GM19025 (cell line): Measurements from ENCODE around the gene CNN1.
"Not testable (repeated sequence)": the region's sequence is repeated elsewhere in the genome, so short reads cannot be mapped to it uniquely, and the experiment has no call there.

Experiments used
- ATAC-seq: cut with Tn5 transposase; IDR thresholded peaks from one replicate; pipeline ENCODE4 v1.9.1; 2021; ENCODE audit warnings: mild to moderate bottlenecking, low read depth, moderate library complexity; ENCODE audit not compliant: unreplicated experiment

Gene CNN1

DNA sequence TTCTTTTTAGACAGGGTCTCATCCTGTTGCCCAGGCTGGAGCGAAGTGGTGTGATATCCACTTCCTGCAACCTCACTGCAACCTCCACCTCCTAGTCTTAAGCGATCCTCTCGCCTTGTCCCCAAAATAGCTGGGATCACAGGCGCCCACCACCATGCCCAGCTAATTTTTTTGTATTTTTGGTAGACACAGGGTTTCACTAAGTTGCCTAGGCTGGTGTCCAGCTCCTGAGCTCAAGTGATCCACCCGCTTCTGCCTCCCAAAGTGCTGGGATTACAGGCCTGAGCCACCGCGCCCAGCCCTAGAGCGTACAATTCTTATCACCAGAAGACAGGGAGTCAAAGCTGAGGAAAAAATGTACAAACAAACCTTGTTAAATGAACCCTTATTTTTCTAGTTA, 24.9 kb downstream of the CNN1 start:
- no peak for ATAC-seq

DNA sequence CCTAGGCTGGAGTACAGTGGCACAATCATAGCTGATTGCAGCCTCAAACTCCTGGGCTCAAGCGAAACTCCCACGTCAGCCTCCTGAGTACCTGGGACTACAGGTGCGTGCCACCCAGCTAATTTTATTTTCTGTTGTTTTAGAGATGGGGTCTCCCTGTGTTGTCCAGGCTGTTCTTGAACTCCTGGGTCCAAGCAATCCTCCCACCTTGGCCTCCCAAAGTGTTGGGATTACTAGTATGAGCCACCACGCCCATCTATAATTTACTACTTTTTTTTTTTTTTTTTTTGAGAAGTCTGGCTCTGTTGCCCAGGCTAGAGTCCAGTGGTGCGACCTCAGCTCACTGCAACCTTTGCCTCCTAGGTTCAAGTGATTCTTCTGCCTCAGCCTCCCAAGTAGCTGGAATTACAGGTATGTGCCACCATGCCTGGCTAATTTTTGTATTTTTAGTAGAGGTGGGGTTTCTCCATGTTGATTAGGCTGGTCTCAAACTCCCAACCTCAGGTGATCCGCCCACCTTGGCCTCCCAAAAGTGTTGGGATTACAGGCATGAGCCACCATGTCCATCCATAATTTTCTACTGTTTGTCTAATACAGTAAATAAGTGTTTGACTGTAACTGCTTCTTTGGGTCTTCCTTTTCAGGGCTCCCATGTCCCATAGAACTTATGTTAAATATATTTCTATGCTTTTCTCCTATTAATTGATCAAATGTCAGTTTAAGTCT, 25.6 kb downstream of the CNN1 start:
- not testable (repeated sequence) for ATAC-seq

DNA sequence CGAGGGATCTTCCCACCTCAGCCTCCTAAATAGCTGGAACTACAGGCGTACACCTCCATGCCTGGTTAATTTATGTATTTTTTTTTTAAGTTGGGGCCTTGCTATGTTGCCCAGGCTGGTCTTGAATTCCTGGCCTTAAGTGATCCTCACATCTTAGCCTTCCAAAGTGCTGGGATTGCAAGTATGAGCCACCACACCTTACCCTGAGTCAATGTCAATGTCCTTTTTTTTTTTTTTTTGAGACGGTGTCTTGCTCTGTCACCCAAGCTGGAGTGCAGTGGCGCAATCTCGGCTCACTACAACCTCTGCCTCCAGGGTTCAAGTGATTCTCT, 27.0 kb downstream of the CNN1 start:
- not testable (repeated sequence) for ATAC-seq

DNA sequence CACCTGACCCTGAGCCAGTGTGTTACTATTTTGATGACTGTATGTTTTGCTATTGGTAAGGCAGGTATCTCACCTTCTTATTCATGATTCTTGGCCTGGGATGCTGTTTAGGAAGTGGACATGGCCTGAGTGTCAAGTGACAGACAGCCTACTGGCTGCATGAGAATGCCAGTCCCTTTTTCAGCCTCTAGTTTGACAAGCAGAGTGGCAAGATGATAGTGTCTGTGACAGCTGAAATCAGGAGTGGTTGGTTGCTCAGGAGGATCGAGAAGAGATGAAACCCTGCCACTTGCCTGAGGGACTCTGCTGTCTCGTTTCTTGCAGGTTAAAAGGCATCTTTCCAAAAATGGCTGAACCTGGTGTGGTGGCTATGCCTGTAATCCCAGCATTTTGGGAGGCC, 27.5 kb downstream of the CNN1 start:
- ATAC-seq, result no peak

DNA sequence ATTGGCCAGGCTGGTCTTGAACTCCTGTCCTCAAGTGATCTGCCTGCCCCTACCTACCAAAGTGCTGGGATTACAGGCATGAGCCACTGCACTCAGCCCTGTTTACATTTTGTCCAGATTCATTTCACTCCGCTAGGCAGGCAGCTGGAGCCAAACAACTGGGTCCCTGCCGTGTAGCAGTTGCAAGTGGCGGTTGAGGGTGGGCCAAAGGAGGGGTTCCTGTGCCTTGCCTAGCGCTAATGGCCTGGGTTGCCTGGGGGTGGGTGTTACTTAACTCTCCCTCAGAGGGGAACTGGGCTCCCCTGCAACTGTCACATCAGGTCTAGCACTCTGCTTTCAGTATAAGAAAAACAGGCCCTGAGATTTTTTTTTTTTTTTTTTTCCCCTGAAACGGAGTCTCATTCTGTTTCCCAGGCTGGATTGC, 31.4 kb downstream of the CNN1 start:
- no peak for ATAC-seq

DNA sequence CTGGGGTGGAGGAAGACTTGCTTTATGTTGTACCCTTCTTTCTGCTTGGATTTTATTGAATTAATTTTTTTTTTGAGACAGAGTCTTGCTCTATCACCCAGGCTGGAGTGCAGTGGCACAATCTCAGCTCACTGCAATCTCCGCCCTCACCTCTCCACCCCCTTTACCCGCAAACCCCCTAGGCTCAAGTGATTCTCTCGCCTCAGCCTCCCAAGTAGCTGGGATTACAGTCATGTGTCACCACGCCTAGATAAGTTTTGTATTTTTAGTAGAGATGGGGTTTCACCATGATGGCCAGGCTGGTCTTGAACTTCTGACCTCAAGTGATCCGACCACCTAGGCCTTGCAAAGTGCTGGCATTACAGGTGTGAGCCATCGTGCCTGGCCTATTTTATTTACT, 34.7 kb downstream of the CNN1 start:
- not testable (repeated sequence) for ATAC-seq

DNA sequence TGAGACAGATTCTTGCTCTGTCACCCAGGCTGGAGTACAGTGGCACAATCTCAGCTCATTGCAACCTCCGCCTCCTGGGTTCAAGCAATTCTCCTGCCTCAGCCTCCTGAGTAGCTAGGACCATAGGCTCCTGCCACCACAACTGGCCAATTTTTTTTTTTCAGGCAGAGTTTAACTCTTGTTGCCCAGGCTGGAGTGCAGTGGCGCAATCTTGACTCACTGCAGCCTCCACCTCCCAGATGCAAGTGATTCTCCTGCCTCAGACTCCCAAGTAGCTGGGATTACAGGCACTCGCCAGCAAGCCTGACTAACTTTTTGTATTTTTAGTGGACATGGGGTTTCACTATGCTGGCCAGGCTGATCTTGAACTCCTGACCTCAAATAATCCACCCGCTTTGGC, 35.1 kb downstream of the CNN1 start:
- ATAC-seq, result not testable (repeated sequence)

DNA sequence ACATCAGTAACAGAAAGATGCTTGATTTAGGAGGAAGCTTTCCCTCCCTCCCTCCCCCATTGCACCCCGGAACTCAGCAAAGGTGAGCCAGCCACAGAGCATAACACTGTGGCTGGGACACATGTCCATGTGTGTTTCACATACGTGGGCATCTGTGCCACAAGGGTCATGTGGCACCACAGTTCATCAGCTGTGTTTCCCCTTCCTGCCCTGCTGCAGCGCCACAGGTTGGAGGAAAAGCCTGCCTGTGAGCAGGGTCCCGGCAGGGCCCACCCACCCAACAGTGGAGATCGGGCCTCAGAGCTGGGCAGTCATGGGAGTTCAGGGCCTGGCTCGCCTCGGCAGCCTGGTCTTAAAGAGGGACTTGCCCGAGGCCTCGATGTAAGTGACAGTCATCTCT, 36.0 kb downstream of the CNN1 start:
- ATAC-seq, result no peak

DNA sequence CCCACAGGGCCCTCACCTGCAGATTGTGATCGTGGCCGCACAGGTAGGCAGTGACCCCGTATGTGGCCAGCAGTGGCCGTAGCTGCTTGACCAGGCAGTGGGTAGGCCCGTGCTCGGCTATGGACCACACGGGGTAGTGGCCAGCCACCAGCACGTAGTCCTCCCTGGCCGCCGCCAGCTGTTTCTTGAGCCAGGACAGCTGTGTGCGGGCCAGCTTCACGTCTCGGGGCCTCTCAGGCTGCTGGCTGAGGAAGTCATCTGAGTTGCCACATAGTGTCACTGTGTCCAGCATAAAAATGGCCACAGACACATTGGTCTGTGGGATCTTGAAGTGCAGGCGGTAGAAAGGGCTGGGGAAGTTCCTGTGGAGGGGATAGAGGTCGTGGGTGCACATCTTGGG, 37.6 kb downstream of the CNN1 start:
- no peak for ATAC-seq

DNA sequence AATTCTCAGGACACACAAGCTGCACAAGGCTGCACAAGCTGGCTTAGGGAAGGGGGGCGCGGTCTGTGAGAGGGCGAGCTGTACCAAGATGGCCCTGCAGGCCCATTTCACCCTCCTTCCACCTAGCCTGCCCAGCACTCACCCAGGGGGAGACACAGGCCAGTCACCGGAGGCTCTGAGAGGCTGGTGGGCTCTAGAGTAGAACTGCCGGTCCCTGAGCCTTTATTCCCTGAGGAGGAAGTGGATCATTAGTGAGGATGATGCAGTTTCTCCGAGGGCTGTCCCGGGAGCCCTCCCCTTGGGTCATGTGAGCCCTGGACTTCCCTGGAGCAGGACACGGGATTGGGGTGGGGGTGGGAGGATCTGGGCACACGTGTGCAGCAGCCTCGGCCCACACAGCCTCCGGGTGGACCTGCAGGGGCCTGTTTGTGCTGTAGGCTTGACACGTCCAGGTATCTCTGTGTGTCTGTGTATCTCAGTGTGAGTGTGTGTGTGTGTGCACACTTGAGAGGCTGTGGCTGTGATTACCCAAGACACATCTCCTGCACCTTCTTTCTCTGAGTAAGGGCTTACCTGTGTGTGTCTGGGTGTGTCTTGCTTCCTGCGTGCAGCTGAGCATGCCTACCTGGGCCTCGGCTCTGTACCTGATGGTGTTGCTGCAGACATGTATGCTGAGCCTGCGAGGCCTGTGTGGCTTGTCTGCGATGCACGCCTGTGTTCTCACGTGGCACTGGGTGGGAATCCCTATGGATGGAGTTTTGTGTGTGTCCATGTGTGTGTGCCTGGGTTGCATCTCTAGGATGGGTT, 39.0 kb downstream of the CNN1 start, which contains the start of gene ACP5:
ACP5 (minus strand) TSS at position 195 of the 807 bp plus-strand sequence. CDS start 328 bp downstream, outside the sequence.
- ATAC-seq, result no peak

DNA sequence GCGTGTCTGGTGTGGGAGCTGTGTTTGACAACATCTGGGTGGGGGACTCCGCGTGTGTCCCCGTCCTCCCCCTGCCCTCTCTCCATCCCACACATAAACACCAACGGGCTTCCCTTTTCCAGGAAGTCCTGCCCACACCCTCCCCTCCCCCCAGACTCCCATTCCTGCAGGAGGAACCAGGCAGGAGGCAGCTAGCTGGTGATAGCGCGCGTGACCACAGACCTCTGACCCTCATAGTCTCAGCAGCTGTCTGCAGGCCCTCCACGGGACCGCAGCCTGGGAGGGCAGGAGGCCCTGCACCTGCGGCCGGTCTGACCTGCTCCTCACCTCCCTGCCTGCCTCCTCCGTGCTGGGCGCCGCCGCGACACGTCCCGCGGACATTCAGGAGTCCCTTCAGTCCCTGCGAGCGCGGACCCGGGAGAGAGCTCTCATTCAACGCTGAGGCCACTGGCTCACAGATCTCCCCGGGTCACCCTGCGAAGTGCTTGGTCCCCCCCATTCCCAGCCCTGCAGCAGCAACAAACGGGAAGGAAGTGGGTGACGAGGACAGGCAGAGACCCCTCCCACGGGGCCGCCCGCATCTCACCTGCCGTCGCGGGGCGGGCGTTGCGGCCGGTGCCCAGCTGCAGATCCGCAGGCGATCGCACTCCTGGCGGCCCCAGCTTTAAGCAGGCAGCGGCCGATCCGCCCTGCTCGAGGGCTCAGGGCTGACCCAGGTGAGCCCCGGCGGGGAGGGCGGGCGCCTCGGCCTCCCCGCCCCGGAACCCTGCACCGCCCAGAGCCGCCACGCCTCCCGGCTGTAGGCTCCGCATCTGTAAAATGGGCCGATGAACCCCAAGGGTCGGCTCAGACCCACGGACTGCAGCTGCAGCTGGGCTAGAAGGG, 39.8 kb downstream of the CNN1 start:
- peak; percentile 35 for ATAC-seq

DNA sequence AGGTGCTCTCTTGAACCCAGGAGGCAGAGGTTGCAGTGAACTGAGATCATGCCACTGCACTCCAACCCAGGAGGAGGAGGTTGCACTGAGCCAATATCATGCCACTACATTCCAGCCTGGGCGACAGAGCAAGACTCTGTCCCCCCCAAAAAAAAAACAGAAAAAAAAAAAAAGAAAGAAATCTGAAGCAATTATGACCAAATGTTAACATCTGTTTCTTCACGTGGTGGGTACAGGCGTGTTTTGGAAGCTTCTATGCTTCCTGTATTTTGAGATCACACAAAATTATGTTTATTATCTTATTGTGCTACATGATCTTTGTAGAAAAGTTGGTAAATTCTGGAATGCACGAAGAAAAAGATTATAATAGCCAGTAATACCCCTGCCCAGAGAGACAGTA, 41.5 kb downstream of the CNN1 start:
- ATAC-seq, result no peak

DNA sequence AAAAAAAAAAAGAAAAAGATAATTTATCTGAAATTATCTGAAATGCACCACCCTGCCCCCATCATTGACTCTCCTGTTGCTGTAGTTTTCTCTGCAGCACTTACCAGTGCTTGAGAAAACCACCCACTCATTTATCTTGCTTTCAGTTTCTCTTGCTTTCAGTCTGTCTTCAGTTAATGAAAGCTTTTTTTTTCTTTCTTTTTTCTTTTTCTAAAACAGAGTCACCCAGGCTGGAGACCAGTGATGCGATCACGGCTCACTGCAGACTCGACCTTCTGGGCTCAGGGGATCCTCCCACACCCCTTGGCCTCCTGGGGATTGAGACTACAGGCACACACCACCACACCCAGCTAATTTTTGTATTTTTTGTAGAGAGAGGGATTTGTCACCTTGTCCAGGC, 43.1 kb downstream of the CNN1 start:
- ATAC-seq, result peak; percentile 65

DNA sequence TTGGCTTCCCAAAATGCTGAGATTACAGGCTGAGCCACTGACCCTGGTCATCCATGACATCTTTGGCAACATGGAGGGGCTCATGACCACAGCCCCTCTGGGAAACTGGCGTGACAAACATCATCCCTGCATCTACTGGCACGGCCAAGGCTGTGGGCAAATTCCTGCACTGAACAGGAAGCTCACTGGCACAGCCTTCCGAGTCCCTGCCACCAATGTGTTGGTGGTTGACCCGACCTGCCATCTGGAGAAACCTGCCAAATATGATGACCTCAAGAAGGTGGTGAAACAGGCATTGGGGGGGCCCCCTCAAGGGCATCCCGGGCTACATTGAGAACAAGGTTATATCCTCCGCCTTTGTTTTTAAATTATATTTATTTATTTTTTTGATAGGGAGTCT, 47.7 kb downstream of the CNN1 start:
- no peak for ATAC-seq

DNA sequence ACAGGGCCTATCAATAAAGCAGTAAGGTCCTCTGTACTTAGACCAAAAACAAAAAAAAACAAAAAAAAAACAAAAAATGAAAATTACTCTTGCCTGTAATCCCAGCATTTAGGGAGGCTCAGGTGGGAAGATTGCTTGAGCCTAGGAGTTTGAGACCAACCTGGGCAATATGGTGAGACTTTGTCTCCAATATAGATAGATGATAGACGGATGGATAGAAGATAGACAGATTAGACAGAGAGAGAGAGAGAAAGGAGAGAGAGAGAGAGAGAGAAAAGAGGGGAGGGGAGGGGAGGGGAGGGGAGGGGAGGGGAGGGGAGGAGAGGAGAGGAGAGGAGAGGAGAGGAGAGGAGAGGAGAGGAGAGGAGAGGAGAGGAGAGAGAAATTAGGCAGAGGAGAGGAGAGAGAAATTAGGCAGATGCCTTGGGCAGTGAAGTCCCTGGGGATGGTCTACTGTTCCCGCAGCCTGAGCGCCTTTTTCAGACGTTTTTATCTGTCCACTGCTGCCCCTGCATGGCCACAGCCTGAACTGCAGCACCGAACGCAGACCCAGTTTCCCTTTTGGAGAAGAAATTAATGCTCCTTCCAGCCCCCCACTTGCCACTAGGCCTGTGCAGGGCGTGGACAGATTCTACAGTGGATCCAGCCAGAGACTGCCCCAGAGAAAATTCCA, 48.8 kb downstream of the CNN1 start:
- ATAC-seq, result no peak

DNA sequence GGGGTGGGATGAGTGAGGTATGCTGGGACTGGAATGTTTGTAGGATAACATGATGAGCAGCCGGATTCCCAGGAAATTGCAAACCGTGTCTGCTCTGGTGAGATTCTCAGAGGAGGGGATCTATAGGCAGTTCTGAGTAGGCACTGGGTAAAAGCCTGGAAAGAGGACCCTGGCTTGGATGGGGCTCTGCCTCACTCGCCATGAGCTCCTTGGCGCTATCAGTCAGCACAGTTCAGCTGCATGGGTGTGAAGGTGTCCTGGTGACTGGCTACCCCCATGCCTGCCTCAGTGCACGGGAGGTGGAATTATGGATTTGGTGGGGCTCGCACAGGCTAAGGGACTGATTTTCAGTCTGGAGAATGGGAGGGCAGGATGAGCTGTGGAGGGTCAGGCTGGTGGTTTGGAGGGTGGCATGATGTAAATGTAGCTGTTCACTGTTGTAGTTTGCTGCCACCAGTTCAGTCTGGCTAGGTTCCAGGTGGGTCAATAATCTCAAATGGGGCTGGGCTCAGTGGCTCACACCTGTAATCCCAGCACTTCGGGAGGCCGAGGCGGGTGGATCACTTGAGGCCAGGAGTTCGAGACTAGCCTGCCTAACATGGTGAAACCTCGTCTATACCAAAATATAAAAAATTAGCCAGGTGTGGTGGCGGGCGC, 49.5 kb downstream of the CNN1 start:
- no peak for ATAC-seq

DNA sequence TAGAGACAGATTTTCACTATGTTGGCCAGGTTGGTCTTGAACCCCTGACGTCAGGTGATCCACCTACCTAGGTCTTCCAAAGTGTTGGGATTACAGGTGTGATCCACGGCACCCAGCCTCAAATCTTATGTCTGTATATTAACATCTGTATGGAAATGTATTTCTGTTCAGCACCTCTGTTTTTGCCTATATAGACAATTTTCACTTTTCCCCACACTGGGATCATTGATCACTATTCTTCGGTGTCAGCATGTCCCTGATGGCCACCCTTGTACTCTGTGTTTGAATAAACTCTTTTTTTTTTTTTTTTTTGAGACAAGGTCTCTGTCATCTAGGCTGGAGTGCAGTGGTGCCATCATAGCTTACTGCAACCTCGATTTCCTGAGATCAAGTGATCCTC, 55.4 kb downstream of the CNN1 start:
- ATAC-seq, result no peak

DNA sequence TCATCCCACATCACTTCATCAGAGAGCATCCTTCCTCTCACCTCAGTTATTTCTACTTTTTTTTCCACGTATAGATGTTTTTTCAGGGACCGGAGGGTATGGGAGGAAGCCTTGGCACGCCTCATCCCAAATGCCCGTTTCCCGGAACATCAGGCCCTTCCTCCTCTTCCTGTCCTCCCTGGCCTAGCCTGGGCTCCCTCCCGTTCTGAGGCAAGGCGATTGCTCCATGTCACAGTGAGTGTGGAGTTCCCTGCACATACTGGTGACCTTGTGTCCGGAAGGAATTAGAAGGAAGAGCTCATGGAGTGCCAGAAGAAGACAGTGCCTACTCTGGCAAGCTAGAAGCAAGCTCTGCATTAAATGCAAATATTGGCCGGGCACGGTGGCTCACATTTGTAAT, 57.5 kb downstream of the CNN1 start:
- no peak for ATAC-seq

DNA sequence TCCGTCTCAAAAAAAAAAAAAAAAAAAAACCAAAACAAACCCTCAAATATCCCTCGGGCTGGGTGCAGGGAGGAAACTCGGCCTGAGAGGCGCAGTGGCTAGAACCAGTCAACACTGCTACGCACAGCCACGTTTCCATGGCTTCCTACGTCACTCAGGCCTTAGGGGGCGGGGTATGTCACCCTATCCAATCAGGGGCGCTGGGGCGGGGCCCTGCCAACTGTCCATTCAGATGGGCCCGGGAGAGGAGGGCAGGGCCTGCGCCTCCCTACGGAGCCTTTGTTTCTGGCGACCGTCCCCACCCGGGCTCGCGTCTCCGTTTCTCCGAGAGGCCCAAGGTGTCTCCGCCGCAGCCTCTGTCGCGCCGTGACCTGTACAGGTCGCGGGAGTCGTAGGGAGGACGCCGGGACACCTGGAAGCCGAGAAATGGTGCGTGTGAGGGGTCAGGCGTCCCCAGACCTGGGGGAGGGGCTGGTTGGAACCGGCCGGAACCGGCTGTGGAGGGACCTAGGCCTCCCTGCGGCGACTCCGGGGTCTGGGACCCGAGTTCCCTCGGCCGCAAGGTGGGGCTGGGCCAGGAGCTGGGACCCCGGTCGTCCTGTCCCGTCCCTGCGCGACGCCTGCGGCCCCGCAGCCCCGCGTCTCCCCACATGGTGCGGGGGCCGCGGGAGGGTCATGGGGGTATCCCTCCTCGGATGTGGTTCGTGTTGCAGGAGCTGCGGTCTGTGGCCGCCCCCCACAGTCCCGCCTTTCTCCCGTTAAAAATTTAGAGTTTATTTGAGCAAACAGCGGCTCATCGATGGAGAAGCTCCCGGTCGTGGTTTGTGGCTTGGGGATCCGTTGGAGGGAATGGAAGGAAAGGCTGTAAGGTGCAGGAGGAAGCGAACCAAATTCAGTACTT, 58.8 kb downstream of the CNN1 start, which contains the start of gene ZNF627:
ZNF627 (plus strand) TSS at position 282 of the 901 bp plus-strand sequence; CDS start at position 427, 145 bp downstream.
- ATAC-seq, result peak; percentile 99
